OCI-M2 (cell line): ENCODE results near the gene CLCN6.
A peak's percentile ranks its signal among the peaks of the same experiment; 100 is the strongest.

ENCODE experiments used
- DNase-seq: peaks from one replicate; lab custom pipeline; 2025; ENCODE audit not compliant: unreplicated experiment; lab: John Stamatoyannopoulos, UW

CLCN6 gene, protein sequence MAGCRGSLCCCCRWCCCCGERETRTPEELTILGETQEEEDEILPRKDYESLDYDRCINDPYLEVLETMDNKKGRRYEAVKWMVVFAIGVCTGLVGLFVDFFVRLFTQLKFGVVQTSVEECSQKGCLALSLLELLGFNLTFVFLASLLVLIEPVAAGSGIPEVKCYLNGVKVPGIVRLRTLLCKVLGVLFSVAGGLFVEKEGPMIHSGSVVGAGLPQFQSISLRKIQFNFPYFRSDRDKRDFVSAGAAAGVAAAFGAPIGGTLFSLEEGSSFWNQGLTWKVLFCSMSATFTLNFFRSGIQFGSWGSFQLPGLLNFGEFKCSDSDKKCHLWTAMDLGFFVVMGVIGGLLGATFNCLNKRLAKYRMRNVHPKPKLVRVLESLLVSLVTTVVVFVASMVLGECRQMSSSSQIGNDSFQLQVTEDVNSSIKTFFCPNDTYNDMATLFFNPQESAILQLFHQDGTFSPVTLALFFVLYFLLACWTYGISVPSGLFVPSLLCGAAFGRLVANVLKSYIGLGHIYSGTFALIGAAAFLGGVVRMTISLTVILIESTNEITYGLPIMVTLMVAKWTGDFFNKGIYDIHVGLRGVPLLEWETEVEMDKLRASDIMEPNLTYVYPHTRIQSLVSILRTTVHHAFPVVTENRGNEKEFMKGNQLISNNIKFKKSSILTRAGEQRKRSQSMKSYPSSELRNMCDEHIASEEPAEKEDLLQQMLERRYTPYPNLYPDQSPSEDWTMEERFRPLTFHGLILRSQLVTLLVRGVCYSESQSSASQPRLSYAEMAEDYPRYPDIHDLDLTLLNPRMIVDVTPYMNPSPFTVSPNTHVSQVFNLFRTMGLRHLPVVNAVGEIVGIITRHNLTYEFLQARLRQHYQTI

DNA sequence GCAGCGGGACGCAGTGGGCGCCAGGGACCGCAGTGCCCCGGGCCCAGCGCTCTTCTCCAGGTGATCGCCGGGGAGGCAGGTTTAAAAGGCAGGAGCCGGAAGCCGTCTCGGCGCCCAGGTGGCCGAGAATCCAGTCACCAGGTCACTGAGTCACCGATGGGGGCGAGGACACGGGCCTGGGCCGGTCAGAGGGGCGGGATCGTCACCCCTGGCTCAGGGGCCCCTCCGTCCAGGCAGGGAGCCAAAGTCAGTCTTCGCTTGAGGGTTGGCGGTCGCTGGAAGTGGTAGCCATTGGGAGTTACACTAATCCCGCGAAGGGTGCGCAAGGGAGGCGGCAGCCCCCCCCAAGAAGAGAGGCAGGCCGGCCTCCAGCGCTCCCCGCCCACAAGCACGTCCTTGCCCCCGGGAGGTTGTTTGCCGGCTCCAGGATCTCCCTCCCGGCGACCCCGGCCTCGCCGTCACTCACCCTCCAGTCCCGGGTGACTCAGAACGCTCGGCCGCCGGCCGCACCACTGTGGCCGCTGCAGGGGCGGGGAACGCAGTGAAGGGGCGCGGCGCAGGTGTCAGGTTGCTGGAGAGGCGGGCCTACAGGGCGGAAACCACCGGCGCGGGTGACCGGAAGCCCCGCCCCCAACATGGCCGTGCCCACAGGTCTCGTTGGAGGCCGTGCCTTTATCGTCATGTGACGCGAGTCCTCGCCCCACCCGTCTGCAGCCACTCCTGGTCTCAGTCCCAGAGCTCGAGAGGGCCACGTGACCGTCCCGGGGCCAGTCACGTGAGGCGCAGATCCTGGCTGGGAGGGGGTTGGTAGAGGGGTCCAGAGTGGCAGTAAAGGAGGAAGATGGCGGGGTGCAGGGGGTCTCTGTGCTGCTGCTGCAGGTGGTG is at the start of gene CLCN6, which contains the start of gene MTHFR:
TSS of gene CLCN6 (plus strand) at position 770 of the 885 bp plus-strand sequence. CDS start at position 842, 72 bp downstream.
TSS of gene MTHFR (minus strand) at position 543 of the 885 bp plus-strand sequence. CDS start 2,848 bp downstream, outside the sequence.
- DNase-seq = peak; percentile 85

DNA sequence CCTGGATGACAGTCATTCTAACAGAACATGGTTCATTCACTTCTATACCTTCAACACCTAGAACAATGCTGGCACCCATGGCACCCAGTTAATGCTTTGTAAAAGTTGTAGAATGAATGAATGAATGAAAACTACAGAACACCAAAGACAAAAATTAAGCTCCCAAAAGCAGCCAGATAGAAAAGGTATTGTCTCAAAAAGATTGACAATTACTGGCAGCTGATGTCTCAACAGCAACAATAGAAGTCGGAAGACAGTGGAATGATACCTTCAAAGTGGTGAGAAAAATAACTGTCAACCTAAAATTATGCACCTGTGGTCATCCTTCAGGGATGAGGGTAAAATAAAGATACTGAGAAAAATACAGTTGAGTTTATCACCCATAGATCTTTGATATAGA is 48.9 kb upstream of the CLCN6 start:
- DNase-seq = no peak

DNA sequence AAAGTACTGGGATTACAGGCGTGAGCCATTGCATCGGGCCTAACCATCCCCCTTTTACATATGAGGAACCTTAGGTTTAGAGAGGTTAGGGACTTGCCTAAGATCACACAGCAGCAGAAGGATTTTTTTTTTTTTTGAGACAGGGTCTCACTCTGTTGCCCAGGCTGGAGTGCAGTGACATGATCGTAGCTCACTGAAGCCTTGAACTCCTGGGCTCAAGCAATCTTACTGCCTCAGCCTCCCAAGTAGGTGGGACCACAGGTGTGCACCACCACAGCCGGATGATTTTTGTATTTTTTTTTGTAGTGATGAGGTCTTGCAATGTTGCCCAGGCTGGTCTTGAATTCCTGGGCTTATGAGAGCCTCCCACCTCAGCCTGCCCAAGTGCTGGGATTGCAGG is 46.2 kb upstream of the CLCN6 start:
- DNase-seq = no peak

DNA sequence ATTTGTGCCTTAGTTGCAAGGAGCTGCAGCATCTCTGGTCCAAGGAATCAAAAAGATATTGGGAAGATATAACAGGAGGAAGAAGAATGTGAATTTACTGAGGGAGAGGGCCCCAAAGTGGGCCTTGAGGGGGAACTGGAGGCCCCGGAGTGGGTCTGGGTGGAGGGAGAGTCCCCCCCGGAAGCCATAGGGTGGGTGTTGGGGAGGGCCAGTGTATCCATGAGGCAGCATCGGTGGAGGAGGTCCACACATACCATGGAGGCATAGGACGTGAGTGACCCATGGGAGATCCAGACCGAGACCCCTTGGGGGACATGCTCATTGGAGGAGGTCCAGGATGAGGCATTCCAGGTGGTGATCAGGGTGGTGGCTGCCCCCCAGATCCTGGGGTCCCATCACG is 44.7 kb upstream of the CLCN6 start:
- DNase-seq = no peak

DNA sequence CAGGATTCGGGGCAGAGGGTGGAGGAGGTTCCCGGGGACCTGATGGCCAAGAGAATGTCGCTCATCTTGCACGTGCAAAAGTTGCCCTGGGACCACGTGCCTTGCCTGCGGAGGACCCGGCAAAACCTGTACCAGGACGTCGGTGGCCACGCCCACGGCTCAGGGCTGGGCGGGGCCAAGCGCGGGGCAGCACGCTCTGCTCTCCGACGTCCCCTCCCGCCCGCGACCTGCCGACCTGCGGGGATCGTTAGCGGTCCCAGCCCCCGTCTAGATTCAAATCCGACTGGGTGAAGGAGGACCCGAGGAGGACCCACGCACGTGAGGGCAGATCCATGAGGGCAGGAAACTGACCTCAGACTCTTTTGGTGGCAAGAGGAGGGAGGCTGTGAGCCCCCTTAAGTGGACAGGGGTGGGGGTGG is 44.0 kb upstream of the CLCN6 start, which contains the start of gene C1orf167:
TSS of gene C1orf167 (plus strand) at position 206 of the 419 bp plus-strand sequence. CDS start 2,208 bp downstream, outside the sequence.
- no peak for DNase-seq

DNA sequence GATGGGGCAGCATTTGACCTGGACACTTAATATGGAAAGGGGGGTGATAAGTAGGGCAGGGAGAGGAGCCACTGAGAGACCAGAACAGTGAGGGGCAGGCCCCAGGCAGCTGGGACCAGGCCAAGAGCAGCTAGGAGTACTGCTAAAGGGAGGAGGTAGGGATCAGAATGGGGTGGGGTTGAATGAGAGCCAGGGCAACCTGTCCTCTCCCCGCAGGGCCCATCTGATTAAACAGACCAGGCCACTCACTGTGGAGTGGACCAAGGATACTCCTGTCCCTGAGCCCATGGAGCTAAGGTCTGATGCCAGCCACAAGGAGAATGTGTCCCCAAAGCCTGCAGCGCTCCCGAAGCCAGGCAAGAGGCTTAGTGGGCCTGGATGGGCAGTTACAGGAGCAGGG is 41.9 kb upstream of the CLCN6 start:
- DNase-seq = no peak

DNA sequence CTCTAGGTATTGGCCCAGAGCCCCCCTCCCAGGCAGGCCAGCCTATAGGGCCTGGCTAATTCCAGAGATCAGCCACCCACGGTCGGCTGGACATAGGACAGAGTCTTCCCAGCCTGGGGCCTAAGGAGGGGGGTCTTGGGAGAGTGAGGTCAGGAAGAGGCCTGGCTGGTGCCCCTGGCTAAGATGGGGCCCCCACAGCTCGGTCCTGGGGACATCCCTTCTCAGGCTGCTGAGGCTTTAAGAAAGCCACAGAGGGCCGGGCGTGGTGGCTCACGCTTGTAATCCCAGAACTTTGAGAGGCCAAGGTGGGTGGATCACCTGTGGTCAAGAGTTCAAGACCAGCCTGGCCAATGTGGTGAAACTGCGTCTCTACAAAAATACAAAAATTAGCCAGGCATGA is 41.5 kb upstream of the CLCN6 start:
- DNase-seq = no peak

DNA sequence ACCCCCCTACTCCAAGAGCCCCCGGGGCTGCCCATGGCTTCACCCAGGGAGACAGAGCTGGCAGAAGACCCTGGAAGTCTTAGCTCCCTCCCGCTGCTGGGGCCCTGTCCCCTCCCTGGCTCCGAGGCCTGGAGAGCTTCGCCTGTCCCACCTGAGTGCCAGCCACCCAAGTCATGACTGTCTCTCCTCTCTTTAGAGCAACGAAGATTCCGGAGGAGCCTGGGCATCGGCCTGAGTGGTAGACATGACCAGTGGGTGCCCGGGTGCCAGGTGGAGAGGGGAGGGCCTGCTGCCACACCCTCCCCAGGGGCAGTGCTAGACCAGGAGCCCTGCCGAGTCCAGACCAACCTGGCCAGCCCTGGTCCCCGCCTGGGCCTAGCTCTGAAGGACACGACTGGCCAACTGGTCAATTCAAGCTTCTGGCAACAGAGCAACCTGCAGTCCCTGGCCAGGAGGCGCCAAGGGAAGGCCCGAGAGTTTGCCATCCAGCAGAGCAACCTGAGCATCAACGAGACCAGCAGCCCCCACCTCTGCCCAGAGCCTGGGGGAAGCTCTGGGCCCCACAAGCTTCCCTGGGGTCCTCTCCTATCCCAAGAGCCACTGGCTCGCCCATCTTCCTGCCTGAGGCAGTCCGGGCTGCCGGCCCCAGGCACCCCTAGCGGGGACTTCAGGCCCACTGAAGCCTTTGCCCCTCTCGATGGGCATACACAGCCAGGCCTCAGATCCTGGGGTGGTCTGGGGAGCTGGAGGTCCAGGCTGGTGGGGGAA is 40.1 kb upstream of the CLCN6 start:
- DNase-seq = no peak

DNA sequence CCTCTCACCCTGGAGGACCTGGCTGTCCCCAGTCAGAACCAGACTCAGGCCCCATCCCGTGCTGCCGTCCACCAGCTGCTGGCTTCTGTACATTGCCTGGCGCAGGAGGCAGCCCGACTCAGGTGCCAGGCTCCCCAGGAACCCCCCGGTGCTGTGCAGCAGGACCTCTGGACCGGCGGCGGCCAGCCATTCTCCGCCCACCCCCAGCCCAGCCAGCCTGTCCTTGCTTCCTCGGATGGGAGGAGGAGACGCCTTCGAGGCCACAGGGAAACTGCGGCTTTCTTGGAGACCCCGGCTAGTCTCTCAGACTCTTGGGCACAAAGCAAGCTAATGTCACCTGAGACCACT is 39.6 kb upstream of the CLCN6 start:
- DNase-seq = no peak

DNA sequence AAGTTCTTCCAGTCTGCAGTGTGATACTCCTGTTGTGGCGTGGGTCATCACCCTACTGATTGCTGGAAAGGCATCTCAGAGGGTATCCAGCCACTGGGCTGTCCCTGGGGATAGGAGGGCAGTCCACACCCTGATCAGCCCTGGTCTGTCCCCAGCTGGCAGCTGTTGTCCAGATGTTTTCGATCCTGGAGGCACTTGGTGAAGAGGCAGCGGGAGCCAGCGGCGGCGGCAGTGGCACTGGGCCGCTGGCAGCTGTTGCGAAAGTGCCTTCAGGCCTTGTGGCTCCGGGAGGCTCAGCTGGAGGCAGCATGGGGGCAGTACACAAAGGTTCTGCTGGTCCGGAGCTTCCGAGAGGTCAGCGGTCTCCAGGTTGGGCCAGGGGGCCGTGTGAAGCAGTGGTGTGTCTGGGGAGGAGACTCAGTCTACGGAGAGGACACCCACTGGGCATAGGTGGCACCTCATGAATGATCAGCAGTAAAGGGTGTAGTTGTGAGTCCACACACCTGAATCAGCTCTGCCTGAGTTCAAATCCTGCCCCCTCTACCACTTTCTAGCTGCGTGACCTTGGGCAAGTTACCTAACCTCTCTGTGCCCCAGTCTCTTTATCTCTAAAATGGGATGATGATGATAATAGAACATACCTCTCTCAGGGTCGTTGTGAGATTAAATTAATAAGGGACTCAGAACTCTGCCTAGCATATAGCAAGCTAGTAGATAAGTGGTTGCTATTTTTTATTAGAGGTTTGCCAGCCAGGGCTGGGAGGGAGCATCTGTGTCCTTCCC is 37.9 kb upstream of the CLCN6 start:
- DNase-seq = no peak

DNA sequence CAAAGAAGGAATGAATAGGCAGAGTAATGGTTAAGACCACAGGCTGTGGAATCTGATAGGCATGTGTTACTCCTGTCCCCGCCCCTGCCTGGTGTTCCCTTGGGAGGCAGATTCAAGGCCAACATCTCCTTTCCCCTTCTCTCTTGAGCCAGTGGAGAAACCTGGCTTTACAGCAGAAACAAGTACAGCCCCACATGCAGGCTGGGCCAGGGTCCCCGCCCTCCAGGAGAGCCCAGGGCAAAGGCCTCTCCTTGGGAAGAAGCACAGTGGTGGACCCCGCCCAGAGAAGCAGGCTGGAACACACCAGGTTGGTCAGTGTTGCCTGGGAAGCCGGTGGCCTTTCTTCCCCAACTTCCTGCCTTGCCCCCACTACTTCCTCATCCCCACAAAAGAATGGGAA is 37.2 kb upstream of the CLCN6 start:
- no peak for DNase-seq

DNA sequence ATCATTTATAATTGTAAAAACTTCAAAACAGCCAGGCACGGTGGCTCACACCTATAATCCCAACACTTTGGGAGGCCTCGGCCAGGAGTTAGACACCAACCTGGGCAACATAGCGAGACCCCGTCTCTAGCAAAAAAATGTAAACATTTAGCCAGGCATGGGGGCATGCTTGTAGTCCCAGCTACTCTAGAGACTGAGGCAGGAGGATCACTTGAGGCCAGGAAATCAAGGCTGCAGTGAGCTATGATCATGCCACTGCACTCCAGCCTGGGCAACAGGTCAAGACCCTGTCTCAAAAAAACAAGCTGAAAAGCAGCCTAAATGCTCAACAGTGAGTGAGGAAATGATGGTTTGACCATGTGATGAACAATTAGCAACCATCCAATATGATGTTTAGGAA is 36.7 kb upstream of the CLCN6 start:
- DNase-seq = no peak

DNA sequence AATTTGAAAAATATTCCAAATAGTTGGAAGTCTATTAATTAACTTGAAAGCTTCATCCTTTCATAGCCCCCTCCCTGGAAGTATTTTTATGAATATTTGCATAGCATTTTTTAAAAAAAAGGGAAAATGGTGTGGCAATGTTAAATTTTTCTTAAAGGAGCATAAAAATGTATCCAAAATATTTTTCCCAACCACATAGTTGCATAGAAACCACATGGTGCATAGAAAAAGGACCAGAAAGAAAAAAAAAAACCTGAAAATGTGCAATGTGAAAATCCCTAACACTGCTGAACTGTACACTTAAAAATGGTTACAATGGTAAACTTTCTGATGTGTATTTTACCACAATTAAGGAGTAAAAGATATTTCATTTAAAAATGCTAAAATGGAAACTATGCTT is 36.0 kb upstream of the CLCN6 start:
- no peak for DNase-seq

DNA sequence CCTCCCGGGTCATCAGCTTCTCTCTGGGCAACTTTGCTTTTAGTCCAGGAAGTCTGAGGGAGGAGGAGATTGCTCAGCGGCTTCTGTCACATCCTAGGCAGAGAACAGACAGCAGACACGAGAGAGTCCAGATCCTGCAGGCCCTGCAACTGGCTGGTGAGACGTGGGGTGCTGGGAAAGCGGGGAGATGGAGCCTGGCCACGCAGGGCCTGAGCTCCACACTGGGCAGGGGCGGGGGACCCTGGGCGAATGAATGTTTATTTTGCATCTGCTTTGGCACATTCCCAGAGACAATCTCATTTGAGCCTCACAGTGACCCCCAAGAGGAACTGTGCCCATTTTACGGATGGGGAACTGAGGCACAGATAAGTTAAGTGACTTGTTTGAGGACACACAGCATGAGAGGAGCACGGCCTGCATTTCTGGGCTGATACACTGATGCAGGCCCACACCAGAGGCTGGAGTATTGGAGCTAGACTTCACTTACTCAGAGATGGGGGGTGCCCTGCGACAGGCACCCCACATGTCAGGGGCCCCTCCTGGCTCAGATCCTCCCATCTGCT is 34.4 kb upstream of the CLCN6 start:
- no peak for DNase-seq

DNA sequence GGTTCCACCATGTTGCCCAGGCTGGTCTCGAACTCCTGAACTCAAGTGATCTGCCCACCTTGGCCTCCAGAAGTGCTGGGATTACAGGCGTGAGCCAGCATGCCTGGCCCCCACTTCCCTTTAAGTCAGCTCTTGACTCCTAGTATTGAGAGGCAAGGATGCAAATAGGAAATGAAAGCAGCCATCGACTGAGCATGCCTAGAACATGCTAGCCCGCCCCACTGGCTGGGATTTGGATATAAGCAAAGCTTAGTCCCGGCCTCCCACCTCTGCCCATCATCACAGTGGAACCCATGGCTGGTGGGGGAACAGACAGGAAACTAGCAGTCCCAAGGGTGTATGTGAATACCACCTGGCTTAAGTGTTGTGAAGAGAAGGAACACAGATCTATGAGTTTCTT is 33.5 kb upstream of the CLCN6 start:
- no peak for DNase-seq

DNA sequence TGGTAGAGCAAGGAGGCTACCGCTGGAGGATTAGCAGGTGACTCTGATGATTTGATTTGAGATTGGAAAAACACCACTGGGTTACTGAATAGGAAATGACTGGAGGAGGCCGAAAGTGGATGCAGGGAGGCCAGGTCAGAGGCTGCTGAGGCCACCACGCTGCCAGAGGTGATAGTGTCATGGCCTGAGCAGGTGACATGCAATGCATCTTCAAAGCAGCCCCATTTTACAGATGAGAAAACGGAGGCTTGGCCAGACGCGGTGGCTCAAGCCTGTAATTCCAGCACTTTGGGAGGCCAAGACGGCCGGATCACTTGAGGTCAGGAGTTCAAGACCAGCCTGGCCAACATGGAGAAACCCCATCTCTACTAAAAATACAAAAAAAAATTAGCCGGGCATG is 31.2 kb upstream of the CLCN6 start:
- no peak for DNase-seq

DNA sequence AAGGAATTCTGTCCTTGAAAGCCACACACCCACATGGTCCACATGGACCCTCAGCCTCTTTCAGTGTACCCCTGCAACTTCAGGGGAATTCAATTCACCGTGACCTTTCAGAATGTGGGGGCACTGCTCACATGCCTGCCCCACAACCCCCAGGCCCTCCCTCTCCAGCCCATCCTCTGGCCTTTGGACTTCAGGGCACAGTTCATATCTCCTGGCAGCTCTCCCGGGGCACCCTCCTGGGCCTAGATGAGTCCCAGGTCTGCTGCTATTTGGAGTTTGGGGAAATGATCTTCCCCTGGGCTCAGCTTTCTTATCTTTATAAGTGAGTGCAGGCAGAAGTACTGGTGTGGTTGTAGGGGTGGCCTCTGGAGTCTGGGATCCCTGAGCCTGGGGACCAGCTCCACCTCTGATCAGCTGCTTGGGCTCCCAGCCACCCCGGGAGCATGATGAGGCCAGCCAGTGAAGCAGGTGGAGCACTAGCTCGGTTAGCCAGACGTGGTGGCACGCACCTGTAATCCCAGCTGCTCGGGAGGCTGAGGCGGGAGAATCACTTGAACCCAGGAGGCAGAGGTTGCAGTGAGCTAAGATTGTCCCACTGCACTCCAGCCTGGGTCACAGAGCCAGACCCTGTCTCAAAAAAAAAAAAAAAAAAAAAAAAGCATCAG is 28.2 kb upstream of the CLCN6 start:
- DNase-seq = no peak

DNA sequence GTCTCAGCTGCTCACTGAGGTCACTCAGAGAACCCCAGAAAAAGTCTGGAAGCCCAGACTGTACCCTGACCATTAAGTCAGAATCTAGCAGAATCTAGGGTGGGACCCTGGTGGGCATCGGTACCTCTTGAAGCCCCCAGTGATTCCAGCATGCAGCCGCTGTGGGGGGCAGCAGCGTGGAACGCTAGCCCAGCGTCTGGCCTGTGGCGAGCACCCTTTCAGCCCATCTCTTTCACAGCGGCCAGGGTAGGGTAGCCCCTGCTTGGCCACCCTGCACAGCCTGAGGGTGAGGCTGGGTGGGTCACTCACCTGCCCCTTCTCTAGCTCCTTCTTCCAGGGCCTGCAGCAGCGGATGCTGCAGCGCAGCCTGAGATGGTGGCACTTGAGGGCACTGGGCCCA is 27.7 kb upstream of the CLCN6 start:
- no peak for DNase-seq
